DOHH2 (cell line): ENCODE measurements around the gene PHF23.

Experiments used
- EZH2phosphoT487 ChIP-seq: fragments of 200-600 bp; sonication (generic); IDR thresholded peaks from 2 replicates; pipeline ENCODE4 v1.6.1; 2017; ENCODE audit warnings: borderline replicate concordance, mild to moderate bottlenecking, antibody characterized with exemption, low read length, moderate library complexity, mixed read lengths
- TF ChIP-seq, protein P1 (sequence below): fragments of 200-600 bp; sonication (generic); IDR thresholded peaks from one replicate; pipeline ENCODE4 v1.5.1; 2014; ENCODE audit warnings: antibody characterized with exemption, mild to moderate bottlenecking, low read depth, low read length; ENCODE audit not compliant: poor library complexity, severe bottlenecking

DNA sequence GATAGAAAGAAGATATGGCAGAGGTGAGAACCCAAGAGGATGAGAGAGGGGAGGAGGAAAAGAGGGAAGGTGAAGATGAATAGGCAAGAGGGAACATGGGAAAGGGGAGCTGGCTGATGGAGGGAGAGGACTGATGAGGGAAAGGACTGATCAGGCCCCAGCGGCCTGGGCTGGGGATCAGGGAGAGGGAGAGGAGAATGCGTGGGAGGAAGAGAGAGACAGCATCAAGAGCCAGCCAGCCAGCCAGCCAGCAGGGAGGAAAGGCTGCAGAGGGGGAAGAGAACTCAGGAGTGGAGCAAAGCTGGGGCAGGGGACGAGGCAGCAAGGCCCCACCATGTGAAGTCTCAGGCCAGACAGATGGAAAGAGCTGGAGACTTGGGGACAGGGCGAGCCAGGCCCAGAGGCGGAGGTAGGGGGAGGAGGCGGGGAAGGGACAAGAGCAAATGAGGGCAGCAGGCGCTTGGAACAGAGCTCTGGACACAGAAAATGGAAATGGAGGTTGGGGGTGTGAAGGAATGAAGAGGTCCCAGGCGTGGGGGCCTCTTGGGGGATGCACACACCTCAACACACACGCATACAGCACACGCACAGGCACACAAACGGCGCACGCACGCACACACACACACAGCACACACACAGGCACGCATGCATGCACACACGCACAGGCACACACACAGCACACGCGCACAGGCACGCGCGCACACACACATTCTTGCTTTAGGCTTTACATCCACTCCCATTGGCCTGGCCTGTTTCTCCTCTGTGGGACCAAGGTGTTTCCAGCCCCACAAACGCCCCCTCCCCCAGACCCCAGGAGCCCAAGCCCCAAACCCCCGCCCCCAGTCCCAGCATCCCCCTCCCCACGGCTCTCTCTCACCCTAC, 31.9 kb downstream of the PHF23 start:
- TF ChIP-seq, protein P1, sequence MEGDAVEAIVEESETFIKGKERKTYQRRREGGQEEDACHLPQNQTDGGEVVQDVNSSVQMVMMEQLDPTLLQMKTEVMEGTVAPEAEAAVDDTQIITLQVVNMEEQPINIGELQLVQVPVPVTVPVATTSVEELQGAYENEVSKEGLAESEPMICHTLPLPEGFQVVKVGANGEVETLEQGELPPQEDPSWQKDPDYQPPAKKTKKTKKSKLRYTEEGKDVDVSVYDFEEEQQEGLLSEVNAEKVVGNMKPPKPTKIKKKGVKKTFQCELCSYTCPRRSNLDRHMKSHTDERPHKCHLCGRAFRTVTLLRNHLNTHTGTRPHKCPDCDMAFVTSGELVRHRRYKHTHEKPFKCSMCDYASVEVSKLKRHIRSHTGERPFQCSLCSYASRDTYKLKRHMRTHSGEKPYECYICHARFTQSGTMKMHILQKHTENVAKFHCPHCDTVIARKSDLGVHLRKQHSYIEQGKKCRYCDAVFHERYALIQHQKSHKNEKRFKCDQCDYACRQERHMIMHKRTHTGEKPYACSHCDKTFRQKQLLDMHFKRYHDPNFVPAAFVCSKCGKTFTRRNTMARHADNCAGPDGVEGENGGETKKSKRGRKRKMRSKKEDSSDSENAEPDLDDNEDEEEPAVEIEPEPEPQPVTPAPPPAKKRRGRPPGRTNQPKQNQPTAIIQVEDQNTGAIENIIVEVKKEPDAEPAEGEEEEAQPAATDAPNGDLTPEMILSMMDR: no peak
- no peak for TF ChIP-seq EZH2phosphoT487
